Measurements from ENCODE around the gene ZNF350.

DNA sequence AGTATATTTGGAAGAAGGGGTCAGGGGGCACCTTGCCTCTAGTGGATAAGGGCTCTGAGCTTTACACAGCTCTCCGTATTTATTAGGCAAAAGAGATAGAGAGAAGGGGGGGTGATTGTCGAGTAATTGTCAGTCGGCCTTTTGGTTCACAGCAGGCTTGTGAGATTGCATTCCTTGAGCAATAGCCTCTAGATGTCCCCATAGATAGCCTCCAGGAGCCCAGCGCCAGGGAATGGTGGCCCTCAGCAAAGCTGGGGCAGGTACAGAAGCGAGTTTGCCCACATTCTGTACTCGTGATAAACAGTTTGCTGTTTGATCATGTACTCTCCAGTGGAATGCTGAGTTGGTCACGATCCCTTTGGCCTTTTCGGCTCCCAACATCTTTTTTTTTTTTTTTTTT lies 54.7 kb downstream of the ZNF350 start:
- TF ChIP-seq, protein P1, sequence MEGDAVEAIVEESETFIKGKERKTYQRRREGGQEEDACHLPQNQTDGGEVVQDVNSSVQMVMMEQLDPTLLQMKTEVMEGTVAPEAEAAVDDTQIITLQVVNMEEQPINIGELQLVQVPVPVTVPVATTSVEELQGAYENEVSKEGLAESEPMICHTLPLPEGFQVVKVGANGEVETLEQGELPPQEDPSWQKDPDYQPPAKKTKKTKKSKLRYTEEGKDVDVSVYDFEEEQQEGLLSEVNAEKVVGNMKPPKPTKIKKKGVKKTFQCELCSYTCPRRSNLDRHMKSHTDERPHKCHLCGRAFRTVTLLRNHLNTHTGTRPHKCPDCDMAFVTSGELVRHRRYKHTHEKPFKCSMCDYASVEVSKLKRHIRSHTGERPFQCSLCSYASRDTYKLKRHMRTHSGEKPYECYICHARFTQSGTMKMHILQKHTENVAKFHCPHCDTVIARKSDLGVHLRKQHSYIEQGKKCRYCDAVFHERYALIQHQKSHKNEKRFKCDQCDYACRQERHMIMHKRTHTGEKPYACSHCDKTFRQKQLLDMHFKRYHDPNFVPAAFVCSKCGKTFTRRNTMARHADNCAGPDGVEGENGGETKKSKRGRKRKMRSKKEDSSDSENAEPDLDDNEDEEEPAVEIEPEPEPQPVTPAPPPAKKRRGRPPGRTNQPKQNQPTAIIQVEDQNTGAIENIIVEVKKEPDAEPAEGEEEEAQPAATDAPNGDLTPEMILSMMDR (IDR thresholded peaks at IDR 0.05; ENCODE audit: low read depth, low read length, poor library complexity, severe bottlenecking) = no peak
- TF ChIP-seq EZH2phosphoT487 (IDR thresholded peaks at IDR 0.05; ENCODE audit: borderline replicate concordance, low read length) = no peak
